Measurements from ENCODE around the gene HTR1A. TPM values are rescaled to one million over a fixed set of nuclear protein-coding genes. Genes with fewer than 3 reads are reported as not detected.

Gene HTR1A
- total RNA-seq, 4 donors from 2014 or later, result not detected

DNA sequence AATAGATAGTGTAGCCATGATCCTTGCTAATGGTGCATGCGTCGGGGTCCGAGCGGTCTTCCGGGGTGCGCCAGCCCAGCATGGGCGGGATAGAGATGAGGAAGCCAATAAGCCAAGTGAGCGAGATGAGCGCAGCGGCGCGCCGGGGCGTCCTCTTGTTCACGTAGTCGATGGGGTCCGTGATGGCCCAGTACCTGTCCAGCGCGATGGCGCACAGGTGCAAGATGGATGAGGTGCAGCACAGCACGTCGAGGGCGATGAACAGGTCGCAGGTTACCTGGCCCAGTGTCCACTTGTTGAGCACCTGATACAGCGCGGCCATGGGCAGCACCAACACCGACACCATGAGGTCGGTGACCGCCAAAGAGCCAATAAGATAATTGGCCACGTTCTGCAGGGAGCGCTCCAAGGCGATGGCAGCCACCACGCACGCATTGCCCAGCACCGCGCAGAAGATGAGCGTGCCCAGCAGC lies 1.1 kb downstream of the HTR1A start:
- TF ChIP-seq, protein P1, sequence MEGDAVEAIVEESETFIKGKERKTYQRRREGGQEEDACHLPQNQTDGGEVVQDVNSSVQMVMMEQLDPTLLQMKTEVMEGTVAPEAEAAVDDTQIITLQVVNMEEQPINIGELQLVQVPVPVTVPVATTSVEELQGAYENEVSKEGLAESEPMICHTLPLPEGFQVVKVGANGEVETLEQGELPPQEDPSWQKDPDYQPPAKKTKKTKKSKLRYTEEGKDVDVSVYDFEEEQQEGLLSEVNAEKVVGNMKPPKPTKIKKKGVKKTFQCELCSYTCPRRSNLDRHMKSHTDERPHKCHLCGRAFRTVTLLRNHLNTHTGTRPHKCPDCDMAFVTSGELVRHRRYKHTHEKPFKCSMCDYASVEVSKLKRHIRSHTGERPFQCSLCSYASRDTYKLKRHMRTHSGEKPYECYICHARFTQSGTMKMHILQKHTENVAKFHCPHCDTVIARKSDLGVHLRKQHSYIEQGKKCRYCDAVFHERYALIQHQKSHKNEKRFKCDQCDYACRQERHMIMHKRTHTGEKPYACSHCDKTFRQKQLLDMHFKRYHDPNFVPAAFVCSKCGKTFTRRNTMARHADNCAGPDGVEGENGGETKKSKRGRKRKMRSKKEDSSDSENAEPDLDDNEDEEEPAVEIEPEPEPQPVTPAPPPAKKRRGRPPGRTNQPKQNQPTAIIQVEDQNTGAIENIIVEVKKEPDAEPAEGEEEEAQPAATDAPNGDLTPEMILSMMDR (IDR thresholded peaks at IDR 0.05), result no peak
- in situ Hi-C loops (cut with MboI; ENCODE audit: low pct_ligation_motif_present in 1 of 4, low pct_unique_long_range_greater_than_20kb in 1 of 4, low sequenced_read_pairs in 3 of 4), result loop anchor here in 3 of 4 donors (10.0 to 25.0 kb wide), 2 partner anchors 549 to 556 kb away; no protein-coding TSS in a partner anchor
- Histone ChIP-seq H3K36me3 (no peaks in the 10 kb centered on the region), H3K9me3 (no peaks in the 10 kb centered on the region), H3K27me3 (peaks cover 42% of the 10 kb centered on the region), H3K4me3 (no peak overlapping the region), H3K4me1 (no peaks in the 10 kb centered on the region), H3K27ac (no peak overlapping the region)
- 68% methylated on average over 37 of the region's 37 CpGs; no CpG with 5 or more reads in 1 of the 2 donors for WGBS, 2 donors (ENCODE audit: low coverage in 1 of 2)
- no peak for DNase-seq
- intact Hi-C loops (cut with DNase I; ENCODE audit: low total_unique reads), result no loop called here

GRCh38 chr5:63960646-63961045 lies 1.6 kb downstream of the HTR1A start:
- Histone ChIP-seq H3K27me3 (peaks cover 42% of the 10 kb centered on the region), H3K27ac (no peak overlapping the region), H3K9me3 (no peaks in the 10 kb centered on the region), H3K4me1 (no peaks in the 10 kb centered on the region), H3K36me3 (no peaks in the 10 kb centered on the region), H3K4me3 (no peak overlapping the region)
- TF ChIP-seq POLR2A (IDR thresholded peaks at IDR 0.05) (no peak), EP300 (IDR thresholded peaks at IDR 0.05; ENCODE audit: low read depth) (no peak), POLR2AphosphoS5 (IDR thresholded peaks at IDR 0.05) (no peak)
- TF ChIP-seq, protein P1 (IDR thresholded peaks at IDR 0.05), result no peak
- in situ Hi-C loops (cut with MboI; ENCODE audit: low pct_ligation_motif_present in 1 of 4, low pct_unique_long_range_greater_than_20kb in 1 of 4, low sequenced_read_pairs in 3 of 4) (loop anchor here in 3 of 4 donors (10.0 to 25.0 kb wide), 2 partner anchors 548 to 556 kb away; no protein-coding TSS in a partner anchor), intact Hi-C loops (cut with DNase I; ENCODE audit: low total_unique reads) (no loop called here)
- no peak for DNase-seq
- 37 to 53% methylated on average over 15 to 27 of the region's 27 CpGs for WGBS, 2 donors (ENCODE audit: low coverage in 1 of 2)

- no peaks in the 10 kb centered on the region for H3K36me3 ChIP-seq
- no peak overlapping the region for H3K4me3 ChIP-seq
- intact Hi-C loops (cut with DNase I; ENCODE audit: low total_unique reads), result no loop called here
- peaks cover 42% of the 10 kb centered on the region for H3K27me3 ChIP-seq
- no peaks in the 10 kb centered on the region for H3K4me1 ChIP-seq
- no peak for DNase-seq
- WGBS, 2 donors (ENCODE audit: low coverage in 1 of 2), result 3 to 23% methylated on average over 11 to 44 of the region's 44 CpGs
- no peaks in the 10 kb centered on the region for H3K9me3 ChIP-seq
- in situ Hi-C loops (cut with MboI; ENCODE audit: low pct_ligation_motif_present in 1 of 4, low pct_unique_long_range_greater_than_20kb in 1 of 4, low sequenced_read_pairs in 3 of 4), result loop anchor here in 1 of 4 donors (25.0 kb wide), 1 partner anchor 547 kb away; no protein-coding TSS in a partner anchor
- no peak for TF ChIP-seq EP300 (IDR thresholded peaks at IDR 0.05; ENCODE audit: low read depth)
- TF ChIP-seq, protein P1 (IDR thresholded peaks at IDR 0.05), result no peak
- no peak for TF ChIP-seq POLR2AphosphoS5 (IDR thresholded peaks at IDR 0.05)
- TF ChIP-seq POLR2A (IDR thresholded peaks at IDR 0.05), result no peak
- no peak overlapping the region for H3K27ac ChIP-seq
Observed at GRCh38 chr5:63959177-63959982, 2.9 kb downstream of the HTR1A start.

GRCh38 chr5:63958654-63959053 lies 3.6 kb downstream of the HTR1A start:
- in situ Hi-C loops (cut with MboI; ENCODE audit: low pct_ligation_motif_present in 1 of 4, low pct_unique_long_range_greater_than_20kb in 1 of 4, low sequenced_read_pairs in 3 of 4), result loop anchor here in 1 of 4 donors (25.0 kb wide), 1 partner anchor 546 kb away; no protein-coding TSS in a partner anchor
- Histone ChIP-seq H3K4me3 (no peak overlapping the region), H3K4me1 (no peaks in the 10 kb centered on the region), H3K36me3 (no peaks in the 10 kb centered on the region), H3K9me3 (no peaks in the 10 kb centered on the region), H3K27ac (no peak overlapping the region), H3K27me3 (peaks cover 42% of the 10 kb centered on the region)
- no peak for DNase-seq
- intact Hi-C loops (cut with DNase I; ENCODE audit: low total_unique reads), result no loop called here
- 28 to 33% methylated on average over 1 to 3 of the region's 3 CpGs for WGBS, 2 donors (ENCODE audit: low coverage in 1 of 2)
- no peak for TF ChIP-seq POLR2AphosphoS5 (IDR thresholded peaks at IDR 0.05)
- no peak for TF ChIP-seq POLR2A (IDR thresholded peaks at IDR 0.05)
- TF ChIP-seq, protein P1 (IDR thresholded peaks at IDR 0.05), result no peak
- TF ChIP-seq EP300 (IDR thresholded peaks at IDR 0.05; ENCODE audit: low read depth), result no peak

All from transverse colon (tissue), 4 donors.